Measurements from ENCODE around the gene AQP7.
A peak's percentile ranks its signal among the peaks of the same experiment; 100 is the strongest.

AQP7 gene

DNA sequence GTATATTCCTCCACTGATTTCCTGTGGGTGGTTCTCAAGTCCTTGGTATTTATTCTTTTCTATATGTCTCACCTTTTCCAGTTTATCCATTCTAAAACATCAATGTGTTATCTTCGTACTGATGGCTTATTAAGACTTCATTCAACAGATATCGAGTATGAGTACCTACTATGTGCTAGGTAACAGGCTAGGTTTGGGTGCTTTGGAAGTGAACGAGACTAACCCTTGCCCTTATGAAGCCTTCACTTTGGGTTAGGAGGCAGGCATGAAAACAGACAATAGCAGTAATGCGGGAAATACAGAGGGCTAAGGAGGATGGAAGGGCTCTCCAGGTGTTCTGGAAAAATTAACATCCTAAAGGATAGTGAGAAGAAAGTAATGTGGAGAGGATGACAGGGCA lies 53.4 kb downstream of the AQP7 start:
- Histone ChIP-seq H3K4me3 (no peak overlapping the region), H3K9me3 (replicated peaks in 1 of 11) (0 out of 22 replicates have a peak, but pooled peaks cover 0 to 4% (median 0%) of the 10 kb centered on the region in 11 experiments), H3K4me1 (no peaks in the 10 kb centered on the region), H3K27ac (no peak overlapping the region), H4K20me1 (peaks cover 0 to 13% (median 5%) of the 10 kb centered on the region in 11 experiments; a peak in 5 of 22 replicates), H3K4me2 (no peak overlapping the region), H3K36me3 (peaks cover 84 to 100% (median 94%) of the 10 kb centered on the region in 11 experiments), H3K9ac (no peak overlapping the region), H3K27me3 (no peaks in the 10 kb centered on the region)
- TF ChIP-seq Cebpa-rat (IDR thresholded peaks at IDR 0.05), result no peak

DNA sequence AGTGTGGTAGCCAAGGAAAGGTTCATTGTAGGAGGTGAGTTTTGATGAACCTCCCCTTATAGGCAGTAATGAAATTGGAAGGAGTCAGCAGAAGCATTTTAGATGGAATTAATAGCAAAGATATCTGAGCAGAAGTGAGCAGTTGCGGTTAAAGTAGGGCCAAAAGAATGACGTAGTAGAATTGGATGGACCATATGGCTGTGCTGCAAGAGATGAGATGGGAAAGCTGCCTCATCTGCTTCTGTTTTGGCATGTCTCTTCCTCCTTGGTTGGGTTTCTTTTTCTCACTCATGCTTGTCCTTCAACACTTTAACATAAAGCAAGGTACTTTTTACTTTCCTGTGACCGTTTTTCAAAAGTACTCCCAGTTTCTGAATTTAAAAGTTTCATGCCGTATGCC lies 55.8 kb downstream of the AQP7 start:
- H3K36me3 ChIP-seq, result peaks cover 91 to 100% (median 98%) of the 10 kb centered on the region in 11 experiments

DNA sequence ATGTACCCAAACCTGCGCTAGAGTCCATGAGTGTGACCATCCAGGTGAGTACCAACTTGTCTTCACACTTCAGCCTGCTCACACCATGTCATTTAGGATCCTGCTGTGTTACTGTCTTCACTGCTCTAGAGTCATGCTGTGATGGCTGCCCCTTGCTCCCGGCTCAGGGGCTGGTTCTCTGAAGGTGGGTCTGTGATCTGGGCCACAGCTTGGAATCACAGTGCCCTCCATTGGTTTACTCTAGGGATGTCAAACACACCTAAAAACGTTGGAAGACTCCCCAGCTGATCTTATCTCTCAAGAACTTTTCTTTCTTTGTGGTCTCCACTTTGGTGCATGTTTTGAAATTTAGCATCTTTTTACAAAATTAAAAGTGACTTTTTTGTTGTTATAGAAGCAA lies 58.2 kb downstream of the AQP7 start:
- H3K9me3 ChIP-seq (replicated peaks in 1 of 11), result peaks cover 14 to 22% (median 17%) of the 10 kb centered on the region in 11 experiments
- H3K36me3 ChIP-seq, result peaks cover 100% of the 10 kb centered on the region in 11 experiments
- peaks cover 0 to 13% (median 0%) of the 10 kb centered on the region in 11 experiments; a peak in 1 of 22 replicates for H4K20me1 ChIP-seq
- no peaks in the 10 kb centered on the region for H3K4me1 ChIP-seq
- H3K4me2 ChIP-seq, result no peak overlapping the region
- no peak overlapping the region for H3K9ac ChIP-seq
- H3K27ac ChIP-seq, result no peak overlapping the region
- H3K4me3 ChIP-seq, result no peak overlapping the region
- TF ChIP-seq Cebpa-rat (IDR thresholded peaks at IDR 0.05), result no peak
- peaks cover 0 to 4% (median 0%) of the 10 kb centered on the region in 11 experiments; a peak in 1 of 22 replicates for H3K27me3 ChIP-seq

More for the DNA sequence above, 55.8 kb downstream of the AQP7 start:
- H3K27me3 ChIP-seq, result no peaks in the 10 kb centered on the region
- TF ChIP-seq Cebpa-rat (IDR thresholded peaks at IDR 0.05), result no peak
- H3K4me3 ChIP-seq, result no peak overlapping the region
- 0 out of 22 replicates have a peak, but pooled peaks cover 0 to 4% (median 0%) of the 10 kb centered on the region in 11 experiments for H3K9me3 ChIP-seq (replicated peaks in 1 of 11)
- H3K4me1 ChIP-seq, result no peaks in the 10 kb centered on the region
- peaks cover 0 to 13% (median 0%) of the 10 kb centered on the region in 11 experiments; a peak in 5 of 22 replicates for H4K20me1 ChIP-seq
- H3K9ac ChIP-seq, result no peak overlapping the region
- H3K4me2 ChIP-seq, result no peak overlapping the region
- H3K27ac ChIP-seq, result no peak overlapping the region

DNA sequence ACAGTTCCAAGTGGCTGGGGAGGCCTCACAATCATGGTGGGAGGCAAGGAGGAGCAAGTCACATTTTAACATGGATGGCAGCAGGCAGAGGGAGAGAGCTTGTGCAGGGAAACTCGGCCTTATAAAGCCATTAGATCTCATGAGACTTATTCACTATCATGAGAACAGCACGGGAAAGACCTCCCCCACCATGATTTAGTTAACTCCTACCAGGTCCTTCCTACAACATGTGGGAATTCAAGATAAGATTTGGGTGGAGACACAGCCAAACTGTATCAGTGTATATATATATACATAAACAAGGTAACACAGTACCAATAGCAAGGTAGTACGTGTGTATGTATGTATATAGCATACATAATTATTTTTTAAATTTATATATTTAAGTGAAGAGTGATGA lies 61.2 kb downstream of the AQP7 start:
- Histone ChIP-seq H3K4me2 (no peak overlapping the region), H3K36me3 (peaks cover 100% of the 10 kb centered on the region in 11 experiments), H3K4me3 (no peak overlapping the region), H3K4me1 (no peaks in the 10 kb centered on the region), H3K27ac (no peak overlapping the region), H4K20me1 (no peaks in the 10 kb centered on the region), H3K9me3 (replicated peaks in 1 of 11) (peaks cover 43 to 50% (median 47%) of the 10 kb centered on the region in 11 experiments), H3K9ac (no peak overlapping the region), H3K27me3 (peaks cover 0 to 5% (median 0%) of the 10 kb centered on the region in 11 experiments; a peak in 1 of 22 replicates)
- TF ChIP-seq Cebpa-rat (IDR thresholded peaks at IDR 0.05), result no peak

DNA sequence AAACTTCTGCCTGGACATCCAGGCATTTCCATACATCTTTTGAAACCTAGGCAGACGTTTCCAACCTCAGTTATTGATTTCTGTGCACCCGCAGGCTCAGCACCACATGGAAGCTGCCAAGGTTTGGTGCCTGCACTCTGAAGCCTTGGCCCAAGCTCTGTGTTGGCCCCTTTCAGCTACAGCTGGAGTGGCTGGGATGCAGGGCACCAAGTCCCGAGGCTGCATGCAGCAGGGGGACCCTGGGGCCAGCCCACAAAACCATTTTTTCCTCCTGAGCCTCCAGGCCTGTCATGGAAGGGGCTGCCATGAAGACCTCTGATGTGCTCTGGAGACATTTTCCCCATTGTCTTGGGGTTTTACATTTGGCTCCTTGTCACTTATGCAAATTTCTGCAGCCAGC lies 62.2 kb downstream of the AQP7 start:
- H3K9me3 ChIP-seq (replicated peaks in 1 of 11), result peaks cover 48 to 59% (median 56%) of the 10 kb centered on the region in 11 experiments
- no peak for TF ChIP-seq Cebpa-rat (IDR thresholded peaks at IDR 0.05)
- peak overlapping the region in 8 of 10 experiments; percentile 7 to 46 (median 36); a peak in 11 of 20 replicates for H3K4me3 ChIP-seq
- H3K27ac ChIP-seq, result no peak overlapping the region
- no peak overlapping the region for H3K4me2 ChIP-seq
- no peak overlapping the region for H3K9ac ChIP-seq
- no peaks in the 10 kb centered on the region for H4K20me1 ChIP-seq
- peaks cover 100% of the 10 kb centered on the region in 11 experiments for H3K36me3 ChIP-seq
- no peaks in the 10 kb centered on the region for H3K4me1 ChIP-seq
- peaks cover 0 to 5% (median 0%) of the 10 kb centered on the region in 11 experiments; a peak in 1 of 22 replicates for H3K27me3 ChIP-seq

All from BLaER1 treated with 17β-estradiol and CSF1 and Interleukin-3, amounts not matched to agents 10 nM and 100 nM (cell line).